WTC11 (cell line): Measurements from ENCODE around the gene P2RY6. TPM values are rescaled to one million over a fixed set of nuclear protein-coding genes. Genes with fewer than 3 reads are reported as not detected.

ENCODE experiments used
- ATAC-seq: fragments of 200-7000 bp; cut with Tn5 transposase; 2 replicates; pipeline ENCODE4 v1.10.0; 2021; ENCODE audit warnings: mild to moderate bottlenecking, moderate library complexity
- CTCF ChIA-PET: fragments of 300-600 bp; sonication (Branson Sonifier 250); formaldehyde crosslinking; loops from one replicate; lab custom pipeline; 2021; ENCODE audit warnings: antibody characterized with exemption; lab: Charles Lee
- POLR2A ChIA-PET: fragments of 350-600 bp; sonication (Branson Sonifier 250); formaldehyde crosslinking; loops from one replicate; lab custom pipeline; 2021; ENCODE audit warnings: antibody characterized with exemption; lab: Charles Lee
- DNase-seq: peaks from one replicate; pipeline ENCODE4 v3.0.0; 2021; ENCODE audit warnings: low spot score
- H3K27ac Mint-ChIP-seq: 2 replicates; pipeline ENCODE4 v1.8.0; 2021; ENCODE audit warnings: mixed read lengths
- H3K27me3 Mint-ChIP-seq: 2 replicates; pipeline ENCODE4 v1.8.0; 2021; ENCODE audit warnings: low read depth, mild to moderate bottlenecking, moderate library complexity, mixed read lengths
- H3K36me3 Mint-ChIP-seq: 2 replicates; pipeline ENCODE4 v1.8.0; 2021; ENCODE audit warnings: mixed read lengths
- H3K4me1 Mint-ChIP-seq: 2 replicates; pipeline ENCODE4 v1.8.0; 2022; ENCODE audit warnings: mixed read lengths
- H3K4me3 Mint-ChIP-seq: 2 replicates; pipeline ENCODE4 v1.8.0; 2021; ENCODE audit warnings: mild to moderate bottlenecking, moderate library complexity, mixed read lengths
- H3K9me3 Mint-ChIP-seq: 2 replicates; pipeline ENCODE4 v1.8.0; 2021; ENCODE audit warnings: mixed read lengths
- CREM ChIP-seq: sonication (generic); formaldehyde crosslinking; IDR thresholded peaks from 2 replicates; pipeline ENCODE4 v1.8.1; 2022; ENCODE audit warnings: mild to moderate bottlenecking, missing genetic modification reagents, moderate library complexity
- ESRRA ChIP-seq: sonication (generic); formaldehyde crosslinking; IDR thresholded peaks from 2 replicates; pipeline ENCODE4 v1.8.1; 2022; ENCODE audit warnings: mild to moderate bottlenecking, missing genetic modification reagents, borderline replicate concordance
- FOXP1 ChIP-seq: sonication (generic); formaldehyde crosslinking; IDR thresholded peaks from 2 replicates; pipeline ENCODE4 v1.8.0; 2022; ENCODE audit warnings: missing genetic modification reagents, mild to moderate bottlenecking, moderate library complexity, borderline replicate concordance
- GABPB1 ChIP-seq: sonication (generic); formaldehyde crosslinking; IDR thresholded peaks from 2 replicates; pipeline ENCODE4 v1.8.1; 2023; ENCODE audit warnings: mild to moderate bottlenecking, missing genetic modification reagents
- GTF2I ChIP-seq: fragments of 250-450 bp; sonication (Bioruptor Pico); conservative IDR thresholded peaks from 2 replicates; pipeline ENCODE4 v1.4.0; 2021; ENCODE audit warnings: mild to moderate bottlenecking
- JAZF1 ChIP-seq: fragments of 250-450 bp; sonication (Bioruptor Pico); IDR thresholded peaks from 2 replicates; pipeline ENCODE4 v1.9.0; 2021; ENCODE audit warnings: moderate library complexity, mild to moderate bottlenecking, inconsistent platforms
- NFYB ChIP-seq: sonication (generic); formaldehyde crosslinking; conservative IDR thresholded peaks from 2 replicates; pipeline ENCODE4 v1.8.0; 2022; ENCODE audit warnings: low read depth, missing genetic modification reagents
- NR1H2 ChIP-seq: sonication (generic); formaldehyde crosslinking; IDR thresholded peaks from 2 replicates; pipeline ENCODE4 v1.9.0; 2021; ENCODE audit warnings: mild to moderate bottlenecking, moderate library complexity, missing genetic modification reagents
- TCF7 ChIP-seq: sonication (generic); formaldehyde crosslinking; IDR thresholded peaks from 2 replicates; pipeline ENCODE4 v1.8.0; 2022; ENCODE audit warnings: mild to moderate bottlenecking, low read depth, missing genetic modification reagents, moderate library complexity
- ZNF121 ChIP-seq: sonication (generic); formaldehyde crosslinking; IDR thresholded peaks from 2 replicates; pipeline ENCODE4 v1.8.0; 2023; ENCODE audit warnings: missing genetic modification reagents
- ZNF263 ChIP-seq: sonication (generic); formaldehyde crosslinking; IDR thresholded peaks from 2 replicates; pipeline ENCODE4 v1.8.1; 2022; ENCODE audit warnings: low read depth, mild to moderate bottlenecking, moderate library complexity, missing genetic modification reagents
- ZNF317 ChIP-seq: sonication (generic); formaldehyde crosslinking; IDR thresholded peaks from 2 replicates; pipeline ENCODE4 v1.8.1; 2023; ENCODE audit warnings: low read depth, mild to moderate bottlenecking, moderate library complexity, missing genetic modification reagents, borderline replicate concordance
- ZNF396 ChIP-seq: fragments of 250-450 bp; sonication (Bioruptor Pico); IDR thresholded peaks from 2 replicates; pipeline ENCODE4 v1.8.0; 2021; ENCODE audit warnings: mild to moderate bottlenecking, moderate library complexity, borderline replicate concordance
- ZNF671 ChIP-seq: fragments of 250-450 bp; sonication (Bioruptor Pico); IDR thresholded peaks from 2 replicates; pipeline ENCODE4 v1.8.0; 2021; ENCODE audit warnings: mild to moderate bottlenecking
- total RNA-seq: library from RNA; stranded (reverse); gene quantifications from 3 replicates; pipeline ENCODE4 v1.2.3, GENCODE V29; 2021
- TF ChIP-seq, protein P1 (sequence below): sonication (generic); formaldehyde crosslinking; IDR thresholded peaks from 2 replicates; pipeline ENCODE4 v1.8.1; 2022; ENCODE audit warnings: low read depth, missing genetic modification reagents, borderline replicate concordance
- TF ChIP-seq, protein P2 (sequence below): fragments of 250-450 bp; sonication (Bioruptor Pico); IDR thresholded peaks from 2 replicates; pipeline ENCODE4 v2.1.2; 2022; ENCODE audit warnings: mild to moderate bottlenecking, moderate library complexity
- TF ChIP-seq, protein P3 (sequence below): sonication (generic); formaldehyde crosslinking; conservative IDR thresholded peaks from 2 replicates; pipeline ENCODE4 v1.8.1; 2022; ENCODE audit warnings: mild to moderate bottlenecking, missing genetic modification reagents
- TF ChIP-seq, protein P4 (sequence below): sonication (generic); formaldehyde crosslinking; IDR thresholded peaks from 2 replicates; pipeline ENCODE4 v1.8.0; 2022; ENCODE audit warnings: mild to moderate bottlenecking, missing genetic modification reagents
- TF ChIP-seq, protein P5 (sequence below): sonication (generic); formaldehyde crosslinking; IDR thresholded peaks from 2 replicates; pipeline ENCODE4 v1.8.1; 2022; ENCODE audit warnings: mild to moderate bottlenecking, moderate library complexity, missing genetic modification reagents

P2RY6 gene
- total RNA-seq, 1 experiment from 2014 or later: not detected

DNA sequence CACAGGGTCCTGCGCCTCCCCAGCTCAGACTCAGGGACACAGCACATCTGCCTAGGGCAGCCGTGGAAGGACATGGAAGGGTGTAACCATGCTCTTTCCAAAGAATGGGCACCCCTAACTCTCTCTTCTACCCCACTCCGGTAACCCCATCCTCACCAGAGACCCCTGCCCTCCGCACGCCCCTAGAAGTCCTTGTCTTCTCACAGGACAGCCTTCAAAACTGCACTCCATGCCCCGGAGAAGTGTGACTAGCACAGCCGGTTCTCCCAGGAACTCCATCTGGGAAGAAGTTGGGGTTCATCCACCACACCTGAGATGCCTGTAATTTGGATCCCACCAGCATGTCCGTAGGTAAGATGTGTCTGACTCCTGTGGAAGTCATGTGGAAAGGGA is 29.0 kb upstream of the P2RY6 start:
- ATAC-seq: no peak
- H3K9me3 Mint-ChIP-seq: no peaks in the 10 kb centered on the region
- H3K27me3 Mint-ChIP-seq: no peaks in the 10 kb centered on the region; the same call in 1 of the 2 replicates
- ChIA-PET POLR2A (interaction anchor here (0.5 to 0.8 kb wide), 2 partner anchors 26 to 46 kb away, joined by 3 read pairs; no protein-coding TSS in a partner anchor), CTCF (interaction anchor here (0.5 to 4.9 kb wide), 33 partner anchors 9 to 412 kb away, joined by 3 to 41 read pairs (median 5); partner anchors contain the start of genes FCHSD2, P2RY2 and RELT)
- DNase-seq: no peak
- H3K27ac Mint-ChIP-seq: no peak overlapping the region
- H3K36me3 Mint-ChIP-seq: no peaks in the 10 kb centered on the region
- H3K4me3 Mint-ChIP-seq: no peak overlapping the region
- TF ChIP-seq ZNF121 (CRISPR knock-in tag): no peak
- no peak for TF ChIP-seq CREM (CRISPR knock-in tag)
- TF ChIP-seq, protein P1, sequence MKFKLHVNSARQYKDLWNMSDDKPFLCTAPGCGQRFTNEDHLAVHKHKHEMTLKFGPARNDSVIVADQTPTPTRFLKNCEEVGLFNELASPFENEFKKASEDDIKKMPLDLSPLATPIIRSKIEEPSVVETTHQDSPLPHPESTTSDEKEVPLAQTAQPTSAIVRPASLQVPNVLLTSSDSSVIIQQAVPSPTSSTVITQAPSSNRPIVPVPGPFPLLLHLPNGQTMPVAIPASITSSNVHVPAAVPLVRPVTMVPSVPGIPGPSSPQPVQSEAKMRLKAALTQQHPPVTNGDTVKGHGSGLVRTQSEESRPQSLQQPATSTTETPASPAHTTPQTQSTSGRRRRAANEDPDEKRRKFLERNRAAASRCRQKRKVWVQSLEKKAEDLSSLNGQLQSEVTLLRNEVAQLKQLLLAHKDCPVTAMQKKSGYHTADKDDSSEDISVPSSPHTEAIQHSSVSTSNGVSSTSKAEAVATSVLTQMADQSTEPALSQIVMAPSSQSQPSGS (CRISPR knock-in tag): no peak
- no peak for TF ChIP-seq GABPB1 (CRISPR knock-in tag)
- TF ChIP-seq, protein P2, sequence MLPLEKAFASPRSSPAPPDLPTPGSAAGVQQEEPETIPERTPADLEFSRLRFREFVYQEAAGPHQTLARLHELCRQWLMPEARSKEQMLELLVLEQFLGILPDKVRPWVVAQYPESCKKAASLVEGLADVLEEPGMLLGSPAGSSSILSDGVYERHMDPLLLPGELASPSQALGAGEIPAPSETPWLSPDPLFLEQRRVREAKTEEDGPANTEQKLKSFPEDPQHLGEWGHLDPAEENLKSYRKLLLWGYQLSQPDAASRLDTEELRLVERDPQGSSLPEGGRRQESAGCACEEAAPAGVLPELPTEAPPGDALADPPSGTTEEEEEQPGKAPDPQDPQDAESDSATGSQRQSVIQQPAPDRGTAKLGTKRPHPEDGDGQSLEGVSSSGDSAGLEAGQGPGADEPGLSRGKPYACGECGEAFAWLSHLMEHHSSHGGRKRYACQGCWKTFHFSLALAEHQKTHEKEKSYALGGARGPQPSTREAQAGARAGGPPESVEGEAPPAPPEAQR (CRISPR knock-in tag): no peak
- no peak for TF ChIP-seq NFYB (CRISPR knock-in tag)
- TF ChIP-seq, protein P3, sequence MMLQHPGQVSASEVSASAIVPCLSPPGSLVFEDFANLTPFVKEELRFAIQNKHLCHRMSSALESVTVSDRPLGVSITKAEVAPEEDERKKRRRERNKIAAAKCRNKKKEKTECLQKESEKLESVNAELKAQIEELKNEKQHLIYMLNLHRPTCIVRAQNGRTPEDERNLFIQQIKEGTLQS: no peak
- peaks cover 36% of the 10 kb centered on the region for H3K4me1 Mint-ChIP-seq

DNA sequence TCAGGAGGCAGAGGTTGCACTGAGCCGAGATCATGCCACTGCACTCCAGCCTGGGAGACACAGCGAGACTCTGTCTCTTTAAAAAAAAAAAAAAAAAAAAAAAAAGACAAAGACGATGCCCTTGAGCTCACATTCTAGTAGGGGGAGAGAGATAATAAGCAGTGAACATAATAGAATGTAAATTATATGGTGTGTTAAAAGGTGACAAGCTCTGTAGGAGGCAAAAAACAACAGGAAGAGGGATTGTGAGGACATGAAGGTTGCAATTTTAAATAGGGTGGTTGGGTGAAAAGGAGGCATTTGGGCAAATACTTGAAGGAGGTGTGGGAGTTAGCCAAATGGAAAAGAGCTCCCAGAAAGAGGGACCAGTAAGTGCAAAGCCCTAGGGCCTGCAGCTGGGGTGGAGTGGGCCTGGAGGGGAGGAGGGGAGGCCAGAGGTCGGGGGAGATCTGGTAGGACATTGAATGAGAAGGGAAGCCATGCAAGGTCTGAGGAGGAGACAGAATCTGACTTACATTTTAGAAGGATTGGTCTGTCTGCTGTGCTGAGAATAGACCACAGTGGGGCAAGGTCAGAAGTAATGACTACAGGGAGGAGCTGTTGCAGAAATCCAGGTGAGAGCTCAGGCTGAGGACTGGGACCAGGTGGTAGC is 27.4 kb upstream of the P2RY6 start:
- Mint-ChIP-seq H3K27me3 (no peaks in the 10 kb centered on the region; the same call in 1 of the 2 replicates), H3K4me1 (peaks cover 38% of the 10 kb centered on the region), H3K9me3 (no peaks in the 10 kb centered on the region), H3K4me3 (no peak overlapping the region), H3K36me3 (no peaks in the 10 kb centered on the region), H3K27ac (no peak overlapping the region)
- TF ChIP-seq NFYB (CRISPR knock-in tag) (no peak), GTF2I (CRISPR knock-in tag) (no peak), CREM (CRISPR knock-in tag) (no peak), ZNF671 (CRISPR knock-in tag) (no peak), JAZF1 (no peak), ZNF263 (CRISPR knock-in tag) (no peak), ZNF396 (CRISPR knock-in tag) (no peak), NR1H2 (CRISPR knock-in tag) (no peak), TCF7 (CRISPR knock-in tag) (no peak), ESRRA (CRISPR knock-in tag) (no peak), FOXP1 (CRISPR knock-in tag) (no peak), ZNF317 (CRISPR knock-in tag) (no peak)
- TF ChIP-seq, protein P3: no peak
- TF ChIP-seq, protein P1 (CRISPR knock-in tag): no peak
- TF ChIP-seq, protein P4, sequence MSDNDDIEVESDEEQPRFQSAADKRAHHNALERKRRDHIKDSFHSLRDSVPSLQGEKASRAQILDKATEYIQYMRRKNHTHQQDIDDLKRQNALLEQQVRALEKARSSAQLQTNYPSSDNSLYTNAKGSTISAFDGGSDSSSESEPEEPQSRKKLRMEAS: no peak
- TF ChIP-seq, protein P5, sequence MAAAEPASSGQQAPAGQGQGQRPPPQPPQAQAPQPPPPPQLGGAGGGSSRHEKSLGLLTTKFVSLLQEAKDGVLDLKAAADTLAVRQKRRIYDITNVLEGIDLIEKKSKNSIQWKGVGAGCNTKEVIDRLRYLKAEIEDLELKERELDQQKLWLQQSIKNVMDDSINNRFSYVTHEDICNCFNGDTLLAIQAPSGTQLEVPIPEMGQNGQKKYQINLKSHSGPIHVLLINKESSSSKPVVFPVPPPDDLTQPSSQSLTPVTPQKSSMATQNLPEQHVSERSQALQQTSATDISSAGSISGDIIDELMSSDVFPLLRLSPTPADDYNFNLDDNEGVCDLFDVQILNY: no peak
- CTCF ChIA-PET: interaction anchor here (0.6 to 2.3 kb wide), 18 partner anchors 8 to 451 kb away, joined by 3 to 20 read pairs (median 4); partner anchors contain the start of genes FCHSD2 and STARD10
- POLR2A ChIA-PET: interaction anchor here (0.6 kb wide), 1 partner anchor 392 kb away, joined by 3 read pairs; no protein-coding TSS in a partner anchor
- DNase-seq (no peak), ATAC-seq (no peak)
